ENCODE measurements around the gene BMPER. TPM values are rescaled to one million over a fixed set of nuclear protein-coding genes. Genes with fewer than 3 reads are reported as not detected.

Gene BMPER
- total and polyA plus RNA-seq, 8 donors = 7.4 to 47.7 (median 39.6) TPM

DNA sequence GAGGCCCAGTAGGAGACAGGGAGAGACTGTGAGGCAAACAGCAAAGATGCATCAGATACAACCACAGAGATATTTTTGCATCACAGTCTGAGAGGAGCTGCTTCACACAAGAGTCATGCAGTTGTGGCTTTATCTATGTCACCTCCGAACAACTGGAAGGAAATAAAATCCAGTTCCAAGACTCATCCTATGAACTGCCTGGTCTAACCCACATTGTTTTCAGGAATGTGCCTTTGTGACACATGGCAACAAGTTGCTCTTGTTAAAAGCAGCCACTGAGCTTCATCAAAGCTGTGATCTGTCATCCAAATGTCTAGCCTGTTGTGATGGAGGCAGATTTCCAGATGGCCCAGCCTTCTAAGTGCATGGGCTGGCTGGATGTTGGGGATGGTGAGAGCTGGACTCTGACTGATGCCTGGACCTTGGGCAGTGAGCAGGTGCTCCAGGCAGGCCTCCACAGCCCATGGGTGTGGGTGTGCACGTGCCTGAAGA is 255.0 kb downstream of the BMPER start:
- no peaks in the 10 kb centered on the region for H3K9me3 ChIP-seq
- H3K27me3 ChIP-seq = no peaks in the 10 kb centered on the region
- ATAC-seq (no peak), DNase-seq (no peak)
- no peak overlapping the region for H3K4me3 ChIP-seq
- H3K4me1 ChIP-seq = no peaks in the 10 kb centered on the region
- intact Hi-C loops (cut with DNase I) = no loop called here
- H3K36me3 ChIP-seq = no peaks in the 10 kb centered on the region
- H3K27ac ChIP-seq = no peak overlapping the region
- TF ChIP-seq, protein P1, sequence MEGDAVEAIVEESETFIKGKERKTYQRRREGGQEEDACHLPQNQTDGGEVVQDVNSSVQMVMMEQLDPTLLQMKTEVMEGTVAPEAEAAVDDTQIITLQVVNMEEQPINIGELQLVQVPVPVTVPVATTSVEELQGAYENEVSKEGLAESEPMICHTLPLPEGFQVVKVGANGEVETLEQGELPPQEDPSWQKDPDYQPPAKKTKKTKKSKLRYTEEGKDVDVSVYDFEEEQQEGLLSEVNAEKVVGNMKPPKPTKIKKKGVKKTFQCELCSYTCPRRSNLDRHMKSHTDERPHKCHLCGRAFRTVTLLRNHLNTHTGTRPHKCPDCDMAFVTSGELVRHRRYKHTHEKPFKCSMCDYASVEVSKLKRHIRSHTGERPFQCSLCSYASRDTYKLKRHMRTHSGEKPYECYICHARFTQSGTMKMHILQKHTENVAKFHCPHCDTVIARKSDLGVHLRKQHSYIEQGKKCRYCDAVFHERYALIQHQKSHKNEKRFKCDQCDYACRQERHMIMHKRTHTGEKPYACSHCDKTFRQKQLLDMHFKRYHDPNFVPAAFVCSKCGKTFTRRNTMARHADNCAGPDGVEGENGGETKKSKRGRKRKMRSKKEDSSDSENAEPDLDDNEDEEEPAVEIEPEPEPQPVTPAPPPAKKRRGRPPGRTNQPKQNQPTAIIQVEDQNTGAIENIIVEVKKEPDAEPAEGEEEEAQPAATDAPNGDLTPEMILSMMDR (IDR thresholded peaks at IDR 0.05) = no peak

DNA sequence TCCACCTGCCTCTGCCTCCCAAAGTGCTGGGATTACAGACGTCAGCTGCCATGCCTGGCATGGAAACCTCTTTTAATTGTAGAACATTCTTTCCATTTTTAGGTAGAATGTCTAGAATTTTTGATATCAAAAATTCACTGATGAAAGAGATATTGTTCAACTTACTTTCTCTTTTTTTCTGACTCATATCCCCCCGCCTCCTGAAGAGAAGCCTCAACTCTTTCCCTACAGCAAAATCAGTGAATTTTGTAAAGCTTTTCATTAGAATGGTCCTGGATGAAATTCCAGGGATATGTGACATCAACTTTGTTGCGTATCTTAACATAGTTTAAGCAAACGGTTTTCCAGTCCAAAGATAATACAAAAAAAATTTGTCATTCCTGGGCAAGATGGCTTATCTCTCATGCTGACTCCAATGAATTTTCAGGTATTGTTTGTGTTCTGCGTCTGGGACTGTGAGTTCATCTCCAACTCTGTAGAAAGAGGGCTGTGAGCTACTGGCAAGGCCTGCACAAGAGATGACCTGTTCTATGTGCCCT is 256.8 kb downstream of the BMPER start:
- intact Hi-C loops (cut with DNase I) = no loop called here
- ATAC-seq (no peak), DNase-seq (no peak)
- Histone ChIP-seq H3K9me3 (no peaks in the 10 kb centered on the region), H3K4me3 (no peak overlapping the region), H3K36me3 (no peaks in the 10 kb centered on the region), H3K4me1 (no peaks in the 10 kb centered on the region), H3K27ac (no peak overlapping the region), H3K27me3 (no peaks in the 10 kb centered on the region)
- TF ChIP-seq, protein P1 (IDR thresholded peaks at IDR 0.05) = no peak

DNA sequence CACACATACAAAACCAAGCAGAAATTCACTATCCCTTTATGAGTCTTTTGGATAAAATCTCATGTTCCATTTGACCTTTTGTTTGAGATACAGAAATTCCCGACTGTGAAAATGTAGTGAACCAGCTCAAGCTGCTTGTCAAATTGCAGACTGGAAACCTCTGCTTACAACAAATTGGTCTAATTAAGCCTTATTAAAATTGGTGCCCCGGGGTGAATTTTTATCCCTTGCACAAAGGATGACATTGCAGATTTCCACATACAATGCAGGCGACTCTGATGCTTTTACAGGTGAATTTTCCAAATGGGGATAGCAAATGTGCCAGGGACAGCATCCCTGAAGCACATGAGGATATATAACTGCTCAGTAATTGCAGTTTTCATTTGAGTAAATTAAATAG is 257.3 kb downstream of the BMPER start:
- DNase-seq (no peak), ATAC-seq (no peak)
- intact Hi-C loops (cut with DNase I) = no loop called here
- Histone ChIP-seq H3K4me3 (no peak overlapping the region), H3K9me3 (no peaks in the 10 kb centered on the region), H3K4me1 (no peaks in the 10 kb centered on the region), H3K27ac (no peak overlapping the region), H3K27me3 (no peaks in the 10 kb centered on the region), H3K36me3 (no peaks in the 10 kb centered on the region)
- TF ChIP-seq, protein P1 (IDR thresholded peaks at IDR 0.05) = no peak

DNA sequence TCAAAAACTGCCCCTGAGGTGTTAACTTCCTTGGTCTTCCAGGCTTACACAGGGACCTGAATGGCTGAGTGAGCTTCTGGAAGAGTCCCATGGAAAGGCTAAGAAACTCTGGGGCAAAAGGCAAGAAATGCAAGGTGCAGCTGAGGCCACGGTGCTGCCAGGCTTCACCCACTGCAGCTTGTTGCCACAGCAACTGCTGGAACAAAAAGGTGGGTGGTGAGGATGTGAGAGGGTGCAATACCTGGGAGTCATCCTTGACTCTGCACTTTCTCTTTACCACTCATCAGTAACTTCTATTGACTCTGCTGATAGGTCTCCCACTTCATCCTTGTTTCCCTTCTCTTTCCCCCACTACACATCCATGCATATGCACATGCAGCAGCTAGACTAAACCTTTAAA is 258.6 kb downstream of the BMPER start:
- ATAC-seq = no peak
- DNase-seq = no peak
- Histone ChIP-seq H3K4me3 (no peak overlapping the region), H3K27ac (no peak overlapping the region), H3K36me3 (no peaks in the 10 kb centered on the region), H3K9me3 (no peaks in the 10 kb centered on the region), H3K27me3 (no peaks in the 10 kb centered on the region), H3K4me1 (no peaks in the 10 kb centered on the region)
- TF ChIP-seq, protein P1 (IDR thresholded peaks at IDR 0.05) = no peak
- intact Hi-C loops (cut with DNase I) = no loop called here

DNA sequence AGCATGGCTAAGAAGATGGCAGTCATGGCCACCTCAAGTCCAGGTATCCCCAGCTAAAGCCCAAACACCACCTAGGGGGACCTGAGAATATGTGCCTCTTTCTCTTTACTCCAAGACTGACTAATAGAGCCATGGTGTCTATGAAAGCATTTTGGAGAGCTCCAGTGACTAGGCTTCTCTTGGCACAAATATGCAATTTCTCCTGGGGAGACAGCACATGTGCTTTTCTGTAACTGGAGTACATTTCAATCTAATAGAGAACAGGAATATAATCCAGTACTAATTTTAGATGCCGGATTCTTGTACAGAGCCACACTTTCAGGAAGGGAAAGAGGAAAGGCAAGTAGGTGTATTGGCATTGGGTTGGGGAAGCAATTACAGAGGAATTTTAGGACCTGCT is 260.1 kb downstream of the BMPER start:
- intact Hi-C loops (cut with DNase I) = no loop called here
- ATAC-seq (no peak), DNase-seq (no peak)
- Histone ChIP-seq H3K27ac (no peak overlapping the region), H3K4me1 (no peaks in the 10 kb centered on the region), H3K9me3 (no peaks in the 10 kb centered on the region), H3K36me3 (no peaks in the 10 kb centered on the region), H3K4me3 (no peak overlapping the region), H3K27me3 (no peaks in the 10 kb centered on the region)
- TF ChIP-seq, protein P1 (IDR thresholded peaks at IDR 0.05) = no peak

Data from left lung (tissue), 10 donors.